ENCODE results near the gene OTUD7B. TPM values are rescaled to one million over a fixed set of nuclear protein-coding genes. Genes with fewer than 3 reads are reported as not detected.

The OTUD7B gene
- total RNA-seq, 4 donors from 2014 or later: 8.5 to 12.6 (median 9.1) TPM

- Histone ChIP-seq H3K27ac (peak overlapping the region; percentile 38 to 70 (median 54)), H3K4me1 (peaks cover 14 to 54% (median 21%) of the 10 kb centered on the region in 3 donors), H3K9me3 (no peaks in the 10 kb centered on the region), H3K27me3 (peaks cover 0 to 3% (median 0%) of the 10 kb centered on the region in 4 donors), H3K36me3 (peaks cover 0 to 14% (median 0%) of the 10 kb centered on the region in 3 donors), H3K4me3 (no peak overlapping the region)
- 26 to 36% methylated on average over 2 of the region's 2 CpGs for WGBS, 2 donors
- no peak for DNase-seq
- intact Hi-C loops (cut with DNase I): no loop called here
- TF ChIP-seq CTCF (IDR thresholded peaks at IDR 0.05): no peak
- TF ChIP-seq POLR2A (IDR thresholded peaks at IDR 0.05): no peak
These were observed 14.6 kb downstream of the OTUD7B start for GRCh38 chr1:149995927-149996326.

- H3K27ac ChIP-seq: no peak overlapping the region
- intact Hi-C loops (cut with DNase I): no loop called here
- no peaks in the 10 kb centered on the region for H3K9me3 ChIP-seq
- peaks cover 0 to 3% (median 0%) of the 10 kb centered on the region in 4 donors for H3K27me3 ChIP-seq
- H3K4me1 ChIP-seq: peaks cover 14 to 54% (median 21%) of the 10 kb centered on the region in 3 donors
- TF ChIP-seq CTCF (IDR thresholded peaks at IDR 0.05) (no peak), POLR2A (IDR thresholded peaks at IDR 0.05) (no peak)
- no peak for DNase-seq
- H3K36me3 ChIP-seq: peaks cover 0 to 4% (median 0%) of the 10 kb centered on the region in 3 donors
- no peak overlapping the region for H3K4me3 ChIP-seq
These were observed 16.8 kb downstream of the OTUD7B start for GRCh38 chr1:149993764-149994163.

GRCh38 chr1:149993181-149993580 is 17.3 kb downstream of the OTUD7B start:
- Histone ChIP-seq H3K9me3 (no peaks in the 10 kb centered on the region), H3K36me3 (peaks cover 0 to 4% (median 0%) of the 10 kb centered on the region in 3 donors), H3K27ac (no peak overlapping the region), H3K4me1 (peaks cover 14 to 52% (median 21%) of the 10 kb centered on the region in 3 donors), H3K27me3 (peaks cover 0 to 3% (median 0%) of the 10 kb centered on the region in 4 donors), H3K4me3 (no peak overlapping the region)
- no peak for DNase-seq
- 47 to 58% methylated on average over 1 of the region's 1 CpG for WGBS, 2 donors
- intact Hi-C loops (cut with DNase I): no loop called here
- no peak for TF ChIP-seq CTCF (IDR thresholded peaks at IDR 0.05)
- TF ChIP-seq POLR2A (IDR thresholded peaks at IDR 0.05): no peak

GRCh38 chr1:149987297-149987595 is 23.3 kb downstream of the OTUD7B start:
- peaks cover 0 to 4% (median 0%) of the 10 kb centered on the region in 3 donors for H3K36me3 ChIP-seq
- no peak overlapping the region for H3K4me3 ChIP-seq
- H3K27ac ChIP-seq: no peak overlapping the region
- H3K27me3 ChIP-seq: no peaks in the 10 kb centered on the region
- H3K9me3 ChIP-seq: no peaks in the 10 kb centered on the region
- no peak for DNase-seq
- no peak for TF ChIP-seq POLR2A (IDR thresholded peaks at IDR 0.05)
- TF ChIP-seq CTCF (IDR thresholded peaks at IDR 0.05): no peak
- 88 to 100% methylated on average over 1 of the region's 1 CpG for WGBS, 2 donors
- intact Hi-C loops (cut with DNase I): no loop called here
- H3K4me1 ChIP-seq: peaks cover 0 to 3% (median 0%) of the 10 kb centered on the region in 3 donors

- DNase-seq: no peak
- no peaks in the 10 kb centered on the region for H3K9me3 ChIP-seq
- no peaks in the 10 kb centered on the region for H3K27me3 ChIP-seq
- TF ChIP-seq POLR2A (IDR thresholded peaks at IDR 0.05) (no peak), CTCF (IDR thresholded peaks at IDR 0.05) (no peak)
- intact Hi-C loops (cut with DNase I): no loop called here
- whole genome bisulfite sequencing, 2 donors: 80 to 85% methylated on average over 4 of the region's 4 CpGs
- peaks cover 0 to 3% (median 0%) of the 10 kb centered on the region in 3 donors for H3K4me1 ChIP-seq
- no peak overlapping the region for H3K4me3 ChIP-seq
- H3K27ac ChIP-seq: no peak overlapping the region
- H3K36me3 ChIP-seq: peaks cover 0 to 4% (median 0%) of the 10 kb centered on the region in 3 donors
These were observed 23.8 kb downstream of the OTUD7B start for GRCh38 chr1:149986486-149987296.
